ENCODE measurements around the gene CACNG3. TPM values are rescaled to one million over a fixed set of nuclear protein-coding genes. Genes with fewer than 3 reads are reported as not detected.

The CACNG3 gene
- total RNA-seq, 1 donor: not detected

DNA sequence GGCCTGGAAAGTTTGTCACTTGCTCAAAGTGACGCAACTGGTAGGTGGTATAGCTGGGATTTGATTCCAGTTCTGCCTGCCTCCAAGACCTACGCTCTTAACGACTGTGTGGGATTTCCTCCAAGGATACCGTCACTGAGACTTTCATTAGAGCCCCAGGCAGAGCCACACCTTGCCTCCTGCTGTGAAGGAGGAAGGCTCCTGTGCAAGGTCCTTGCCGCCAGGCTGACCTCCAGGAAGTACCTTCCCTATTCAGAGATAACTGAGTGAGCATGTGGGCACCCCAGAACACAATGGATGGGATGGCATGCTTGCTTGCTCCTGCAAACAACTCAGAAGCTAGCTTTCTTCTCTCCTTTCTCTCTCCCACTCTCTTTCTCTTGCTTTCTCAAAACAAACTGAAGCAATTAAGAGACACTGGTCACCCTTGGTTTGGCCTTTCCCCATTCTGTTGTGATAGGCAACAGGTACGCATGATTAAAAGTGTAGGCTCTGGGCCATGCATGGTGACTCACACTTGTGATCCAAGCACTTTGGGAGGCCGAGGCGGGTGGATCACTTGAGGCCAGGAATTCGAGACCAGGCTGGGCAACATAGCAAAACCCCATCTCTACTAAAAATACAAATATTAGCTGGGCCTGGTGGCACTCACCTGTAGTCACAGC, 30.7 kb downstream of the CACNG3 start:
- TF ChIP-seq, protein P1, sequence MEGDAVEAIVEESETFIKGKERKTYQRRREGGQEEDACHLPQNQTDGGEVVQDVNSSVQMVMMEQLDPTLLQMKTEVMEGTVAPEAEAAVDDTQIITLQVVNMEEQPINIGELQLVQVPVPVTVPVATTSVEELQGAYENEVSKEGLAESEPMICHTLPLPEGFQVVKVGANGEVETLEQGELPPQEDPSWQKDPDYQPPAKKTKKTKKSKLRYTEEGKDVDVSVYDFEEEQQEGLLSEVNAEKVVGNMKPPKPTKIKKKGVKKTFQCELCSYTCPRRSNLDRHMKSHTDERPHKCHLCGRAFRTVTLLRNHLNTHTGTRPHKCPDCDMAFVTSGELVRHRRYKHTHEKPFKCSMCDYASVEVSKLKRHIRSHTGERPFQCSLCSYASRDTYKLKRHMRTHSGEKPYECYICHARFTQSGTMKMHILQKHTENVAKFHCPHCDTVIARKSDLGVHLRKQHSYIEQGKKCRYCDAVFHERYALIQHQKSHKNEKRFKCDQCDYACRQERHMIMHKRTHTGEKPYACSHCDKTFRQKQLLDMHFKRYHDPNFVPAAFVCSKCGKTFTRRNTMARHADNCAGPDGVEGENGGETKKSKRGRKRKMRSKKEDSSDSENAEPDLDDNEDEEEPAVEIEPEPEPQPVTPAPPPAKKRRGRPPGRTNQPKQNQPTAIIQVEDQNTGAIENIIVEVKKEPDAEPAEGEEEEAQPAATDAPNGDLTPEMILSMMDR (IDR thresholded peaks at IDR 0.05; ENCODE audit: insufficient read depth, low read depth, low read length): no peak
- no peak overlapping the region for H3K4me3 ChIP-seq (ENCODE audit: low read depth, low read length)
- no peak for DNase-seq (ENCODE audit: low read depth)

DNA sequence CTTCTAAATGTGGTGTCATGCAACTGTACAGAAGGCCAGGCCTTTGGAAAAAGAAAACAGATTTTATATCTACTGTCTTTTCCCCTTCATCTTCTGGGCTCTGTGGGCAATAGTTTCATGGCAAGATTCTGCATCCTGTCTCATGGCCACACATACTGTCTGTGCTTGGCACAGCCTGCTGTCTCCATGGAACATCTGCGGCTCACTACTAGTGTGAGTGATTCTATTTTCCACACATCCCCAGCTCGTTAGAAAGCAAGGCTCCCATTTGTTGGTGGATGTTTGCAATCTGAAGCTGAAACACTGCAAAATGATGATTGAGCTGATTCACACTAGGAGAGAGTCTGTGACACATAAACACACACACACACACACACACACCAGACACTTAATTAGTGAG, 32.4 kb downstream of the CACNG3 start:
- H3K4me3 ChIP-seq (ENCODE audit: low read depth, low read length): no peak overlapping the region
- no peak for DNase-seq (ENCODE audit: low read depth)
- TF ChIP-seq, protein P1 (IDR thresholded peaks at IDR 0.05; ENCODE audit: insufficient read depth, low read depth, low read length): no peak

DNA sequence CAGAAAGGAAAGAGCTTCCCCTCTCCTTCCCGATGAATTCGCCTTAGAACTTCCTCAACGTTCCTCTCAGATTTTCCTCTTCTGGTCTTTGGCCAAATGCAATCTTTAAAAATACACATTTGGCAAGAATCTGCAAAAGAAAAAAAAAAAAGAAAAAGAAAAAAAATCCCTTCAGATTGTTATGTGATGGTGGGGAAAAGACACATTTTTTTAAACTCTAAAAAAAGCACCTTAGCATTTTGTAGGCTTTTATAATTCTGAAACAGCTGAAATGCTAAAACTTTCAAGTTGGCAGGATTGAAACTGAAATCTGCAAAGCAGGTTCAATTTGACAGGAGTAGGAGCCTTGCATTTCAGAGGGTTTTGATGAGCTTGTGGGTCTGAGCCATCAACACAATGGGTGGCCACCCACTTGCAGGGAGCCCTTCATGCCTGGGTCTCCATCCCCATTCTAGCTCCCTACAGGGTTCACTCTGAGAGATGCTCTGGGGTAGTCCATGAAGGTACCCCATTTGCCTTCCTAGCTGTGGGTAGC, 33.1 kb downstream of the CACNG3 start:
- TF ChIP-seq, protein P1 (IDR thresholded peaks at IDR 0.05; ENCODE audit: insufficient read depth, low read depth, low read length): no peak
- DNase-seq (ENCODE audit: low read depth): no peak
- H3K4me3 ChIP-seq (ENCODE audit: low read depth, low read length): no peak overlapping the region

DNA sequence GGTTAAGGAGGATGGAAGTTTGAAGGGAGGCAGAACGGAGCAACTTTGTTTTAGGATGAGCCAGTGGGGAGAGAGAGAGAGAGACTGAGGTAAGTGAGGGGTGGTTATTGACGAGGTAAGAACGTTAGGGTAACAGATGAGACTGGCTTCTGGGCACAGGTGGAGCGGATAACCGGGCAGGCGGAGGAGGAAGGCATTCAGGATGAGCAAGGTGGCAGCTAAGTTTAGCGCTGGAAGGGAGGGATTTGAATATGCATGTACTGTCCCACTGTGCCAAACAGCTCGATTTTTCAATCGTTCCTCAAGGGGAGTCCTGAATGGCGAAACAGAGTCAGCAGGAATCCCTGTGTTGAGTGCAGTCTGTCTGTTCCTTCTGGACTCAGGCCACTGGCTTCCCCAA, 35.8 kb downstream of the CACNG3 start:
- DNase-seq (ENCODE audit: low read depth): no peak
- TF ChIP-seq, protein P1 (IDR thresholded peaks at IDR 0.05; ENCODE audit: insufficient read depth, low read depth, low read length): no peak
- H3K4me3 ChIP-seq (ENCODE audit: low read depth, low read length): no peak overlapping the region

DNA sequence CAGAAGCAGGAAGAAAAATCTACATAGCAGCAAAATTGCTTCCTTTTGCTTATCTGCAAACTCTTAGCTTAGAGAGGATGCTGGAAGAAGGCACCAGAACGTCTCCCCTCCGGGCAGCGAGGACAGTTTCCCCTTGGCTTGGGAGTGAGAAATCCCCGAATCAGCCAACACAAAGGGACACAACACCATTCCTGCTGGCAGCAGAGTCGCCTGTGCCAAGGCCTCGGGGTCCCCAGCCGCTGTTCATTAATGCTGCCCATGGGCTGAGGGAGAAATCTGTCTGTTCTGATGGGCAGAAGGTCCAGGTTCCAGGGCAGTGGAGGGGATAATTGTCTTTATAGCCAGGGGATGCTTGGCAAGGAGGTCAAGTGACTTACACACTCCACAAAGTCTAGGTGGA, 38.0 kb downstream of the CACNG3 start:
- H3K4me3 ChIP-seq (ENCODE audit: low read depth, low read length): no peak overlapping the region
- TF ChIP-seq, protein P1 (IDR thresholded peaks at IDR 0.05; ENCODE audit: insufficient read depth, low read depth, low read length): no peak
- DNase-seq (ENCODE audit: low read depth): no peak

DNA sequence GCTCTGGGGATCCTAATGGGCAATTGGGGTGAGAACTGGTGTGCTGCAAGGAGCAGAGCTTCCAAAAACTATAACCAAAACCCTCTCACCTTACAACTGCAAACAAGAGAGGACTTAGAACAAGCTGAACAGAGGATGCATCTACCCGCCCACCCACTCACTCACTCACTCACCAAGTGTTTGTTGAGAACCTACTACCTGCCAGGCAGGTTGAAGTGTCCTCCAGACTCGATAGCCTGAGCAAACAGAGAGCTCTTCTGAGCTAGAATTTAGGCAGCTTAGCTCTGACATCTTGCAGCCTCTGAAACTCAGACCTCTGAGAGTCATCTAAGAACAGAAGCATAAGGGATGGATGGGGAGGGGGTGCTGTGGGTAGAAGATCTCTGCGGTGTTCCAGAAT, 41.2 kb downstream of the CACNG3 start:
- H3K4me3 ChIP-seq (ENCODE audit: low read depth, low read length): no peak overlapping the region
- TF ChIP-seq, protein P1 (IDR thresholded peaks at IDR 0.05; ENCODE audit: insufficient read depth, low read depth, low read length): no peak
- no peak for DNase-seq (ENCODE audit: low read depth)
